Hematopoietic multipotent progenitor cell treated with erythropoietin and hydrocortisone succinate and interleukin-3 and kit ligand, for 4 days (in vitro differentiated cells): ENCODE data around the gene COL13A1.

Source experiments
- DNase-seq: peaks from one replicate; pipeline ENCODE4 v3.0.0-alpha.2; 2015

The COL13A1 gene

GRCh38 chr10:69792341-69792740 lies 9.4 kb upstream of the COL13A1 start:
- no peak for DNase-seq

- no peak for DNase-seq
Measured at GRCh38 chr10:69794673-69795072, 7.0 kb upstream of the COL13A1 start.

DNA sequence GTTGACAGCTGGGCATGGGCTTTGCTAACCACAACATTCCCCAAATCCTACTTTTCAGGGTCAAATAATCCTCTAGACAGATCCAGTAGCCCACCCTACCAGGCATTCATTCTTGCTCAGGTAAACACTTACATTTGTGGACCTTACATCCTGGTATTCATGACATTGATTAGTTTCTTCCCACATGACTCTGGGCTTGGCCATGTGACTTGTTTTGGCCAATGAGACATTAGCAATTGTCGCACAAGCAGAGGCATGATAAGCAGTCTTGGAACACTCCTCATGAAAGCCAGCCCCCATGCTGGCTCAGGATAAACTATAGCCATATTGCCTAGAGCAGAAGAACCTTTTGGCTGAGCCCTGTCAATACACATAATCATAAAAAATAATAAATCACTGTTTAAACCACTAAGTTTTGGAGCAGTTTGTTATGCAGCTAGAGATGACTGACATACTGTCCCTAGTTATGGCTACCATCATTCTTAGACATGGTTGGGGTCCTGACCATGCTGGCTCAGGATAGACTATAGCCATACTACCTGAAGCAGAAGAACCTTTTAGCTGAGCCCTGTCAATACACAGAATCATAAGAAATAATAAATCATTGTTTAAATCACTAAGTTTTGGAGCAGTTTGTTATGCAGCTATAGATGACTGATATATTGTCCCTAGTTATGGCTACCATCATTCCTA lies 6.3 kb upstream of the COL13A1 start:
- DNase-seq, result no peak

DNA sequence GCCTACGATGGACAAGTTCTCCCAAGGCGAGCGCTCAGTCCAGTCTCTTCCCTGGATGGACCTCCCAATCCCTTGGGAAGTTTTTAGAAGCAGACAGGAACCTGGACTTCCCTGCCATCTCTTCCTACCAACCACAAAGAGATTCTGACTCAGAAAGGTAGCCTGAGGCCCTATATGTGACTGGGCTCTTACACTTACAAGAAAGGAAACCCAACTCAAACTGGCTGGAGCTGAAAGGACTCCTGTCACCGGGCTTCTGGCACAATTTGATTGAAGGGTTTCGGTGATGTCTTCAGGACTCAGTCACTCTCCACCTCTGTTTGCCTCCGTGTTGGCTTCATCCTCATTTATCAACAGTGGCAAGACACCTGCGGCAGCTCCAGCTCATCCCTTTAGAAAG lies 3.7 kb upstream of the COL13A1 start:
- DNase-seq, result no peak

- peak; percentile 50 for DNase-seq
Measured at GRCh38 chr10:69800109-69800508, 1.6 kb upstream of the COL13A1 start.

GRCh38 chr10:69800665-69801064 lies 1.0 kb upstream of the COL13A1 start:
- no peak for DNase-seq

DNA sequence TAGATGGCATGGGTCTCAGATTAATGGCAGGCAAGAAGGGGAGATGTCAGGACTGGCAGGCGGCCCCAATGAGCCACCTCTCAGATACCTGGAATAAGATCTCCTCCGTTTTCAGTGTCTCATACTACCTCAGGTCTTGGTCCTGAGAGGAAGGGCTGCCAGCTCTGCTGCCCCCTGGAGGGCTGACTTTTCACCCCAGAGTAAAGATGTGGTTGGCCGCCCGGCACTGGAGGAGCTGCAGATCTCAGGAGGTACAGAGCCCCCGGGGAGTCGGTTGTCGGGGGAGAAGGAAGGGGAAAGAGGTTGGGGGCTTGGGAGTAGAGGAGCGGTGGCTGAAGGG lies 642 bp upstream of the COL13A1 start:
- peak; percentile 73 for DNase-seq

GRCh38 chr10:69802424-69803161 lies 887 bp downstream of the COL13A1 start:
- DNase-seq, result peak; percentile 36

DNA sequence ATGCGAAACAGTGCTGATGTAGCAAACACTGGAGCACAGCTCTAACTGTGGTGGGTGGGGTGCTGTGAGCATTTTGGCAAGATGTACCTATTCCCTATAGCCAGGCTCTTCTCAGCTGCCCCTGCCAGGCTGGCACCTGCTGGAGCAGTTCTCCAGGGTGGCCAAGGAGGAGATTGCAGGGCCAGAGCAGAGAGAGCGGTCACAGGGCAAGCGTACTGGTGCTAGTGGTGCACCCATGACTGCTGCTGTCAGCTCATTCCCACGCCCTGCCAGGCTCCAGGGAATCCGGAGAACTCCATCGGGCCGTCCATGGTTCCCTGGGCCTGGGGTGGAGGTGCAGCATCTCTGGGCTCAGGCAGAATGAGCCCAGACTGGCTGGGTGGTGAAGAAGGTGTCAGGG lies 2.1 kb downstream of the COL13A1 start:
- DNase-seq, result no peak

DNA sequence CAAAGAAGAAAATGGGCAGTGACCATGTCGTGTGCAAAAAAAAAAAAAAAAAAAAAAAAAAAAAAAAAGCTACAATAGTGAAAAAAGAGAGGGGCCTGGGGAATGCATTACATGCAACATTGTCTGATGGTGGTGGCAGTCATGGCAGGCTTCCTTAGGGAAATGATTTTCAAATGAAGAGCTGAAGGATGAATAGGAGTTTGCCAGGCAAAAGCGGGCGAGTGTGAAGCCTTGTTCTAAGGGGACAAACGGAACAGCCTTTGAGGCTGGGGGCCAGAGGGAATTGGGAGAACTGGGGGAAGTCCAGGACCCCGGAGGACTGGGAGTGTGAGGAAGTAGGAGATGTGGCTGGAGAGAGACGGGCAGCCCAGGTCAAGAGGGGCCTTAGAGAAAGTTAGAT lies 3.1 kb downstream of the COL13A1 start:
- no peak for DNase-seq

DNA sequence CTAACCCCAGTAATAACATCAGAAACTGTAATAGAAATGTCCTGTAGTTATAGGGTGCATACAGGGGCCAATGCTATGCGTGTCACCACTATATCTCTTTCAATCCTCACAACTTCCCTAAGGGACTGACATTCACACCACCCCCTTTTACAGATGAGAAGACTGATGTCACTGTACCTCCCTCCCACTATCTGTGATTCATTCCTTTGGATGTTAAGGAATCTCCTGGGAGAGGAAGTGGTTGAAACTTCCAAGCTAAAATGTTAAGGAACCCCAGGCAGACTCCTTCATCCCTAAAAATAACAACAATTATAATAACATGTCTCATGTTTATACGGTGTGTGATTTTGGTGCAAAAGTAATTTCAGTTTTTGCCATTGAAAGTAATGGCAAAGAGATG lies 5.4 kb downstream of the COL13A1 start:
- no peak for DNase-seq

- DNase-seq, result no peak
Measured at GRCh38 chr10:69807696-69808095, 6.0 kb downstream of the COL13A1 start.

DNA sequence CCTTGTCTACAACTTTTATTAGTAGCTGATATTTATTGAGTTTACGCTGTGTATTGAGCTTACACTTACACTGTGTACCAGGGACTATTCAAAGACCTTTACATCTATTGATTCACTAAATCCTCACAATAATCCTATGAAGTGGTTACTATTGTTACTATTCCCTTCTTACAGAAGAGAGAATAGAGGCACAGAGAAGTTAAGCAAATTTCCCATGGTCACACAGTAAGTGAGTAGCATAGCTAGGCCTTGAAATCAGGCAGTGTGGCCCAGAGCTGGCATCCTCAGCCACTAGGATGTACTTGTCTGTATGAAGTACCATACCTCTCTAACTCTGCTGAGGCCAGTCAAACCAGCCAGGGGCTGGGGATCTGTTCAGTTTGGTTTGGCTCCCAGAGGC lies 7.6 kb downstream of the COL13A1 start:
- DNase-seq, result no peak

- DNase-seq, result no peak
Measured at GRCh38 chr10:69810097-69810496, 8.4 kb downstream of the COL13A1 start.

GRCh38 chr10:69810675-69811397 lies 9.1 kb downstream of the COL13A1 start:
- no peak for DNase-seq

GRCh38 chr10:69813632-69814031 lies 11.9 kb downstream of the COL13A1 start:
- no peak for DNase-seq

DNA sequence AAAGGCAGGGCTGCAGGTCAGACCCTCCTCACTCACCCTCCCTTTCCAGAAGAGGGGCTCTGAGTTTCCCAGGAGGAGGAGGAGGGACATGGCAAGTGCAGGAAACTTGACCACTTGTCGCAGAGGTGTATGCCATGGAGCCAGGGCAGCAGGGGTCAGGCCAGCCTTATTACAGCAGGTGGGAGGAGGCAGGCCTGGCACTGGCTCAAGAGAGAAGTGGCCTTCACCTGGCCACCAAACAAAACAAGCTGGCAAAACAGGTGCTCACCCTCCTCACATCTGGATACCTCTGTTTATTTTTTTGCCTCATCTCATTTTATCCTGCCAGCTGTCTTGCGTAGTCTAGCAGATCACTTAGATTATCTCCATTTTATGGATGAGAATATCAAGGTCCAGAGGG lies 12.5 kb downstream of the COL13A1 start:
- DNase-seq, result no peak

GRCh38 chr10:69815104-69815503 lies 13.4 kb downstream of the COL13A1 start:
- DNase-seq, result no peak

DNA sequence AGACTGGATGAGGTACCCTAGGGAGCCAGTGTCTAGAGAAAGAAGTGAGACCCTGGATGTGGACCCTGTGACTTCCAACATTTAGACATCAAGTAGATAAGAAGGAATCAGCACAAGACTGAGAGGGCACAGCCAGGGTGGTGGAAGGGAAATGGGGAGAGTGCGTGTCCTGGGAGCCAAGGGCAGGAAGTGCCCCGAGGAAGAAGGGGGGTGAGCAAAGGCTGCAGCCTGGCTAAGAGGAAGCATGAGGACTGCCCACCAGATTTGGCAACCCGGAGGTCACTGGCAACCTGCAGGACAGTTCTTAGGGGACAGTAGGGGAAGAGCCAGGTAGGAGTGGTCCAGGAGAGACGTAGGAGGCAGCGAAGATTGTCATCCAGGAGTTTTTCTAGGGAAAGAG lies 14.8 kb downstream of the COL13A1 start:
- peak; percentile 18 for DNase-seq

GRCh38 chr10:69817078-69817581 lies 15.4 kb downstream of the COL13A1 start:
- DNase-seq, result peak; percentile 73

DNA sequence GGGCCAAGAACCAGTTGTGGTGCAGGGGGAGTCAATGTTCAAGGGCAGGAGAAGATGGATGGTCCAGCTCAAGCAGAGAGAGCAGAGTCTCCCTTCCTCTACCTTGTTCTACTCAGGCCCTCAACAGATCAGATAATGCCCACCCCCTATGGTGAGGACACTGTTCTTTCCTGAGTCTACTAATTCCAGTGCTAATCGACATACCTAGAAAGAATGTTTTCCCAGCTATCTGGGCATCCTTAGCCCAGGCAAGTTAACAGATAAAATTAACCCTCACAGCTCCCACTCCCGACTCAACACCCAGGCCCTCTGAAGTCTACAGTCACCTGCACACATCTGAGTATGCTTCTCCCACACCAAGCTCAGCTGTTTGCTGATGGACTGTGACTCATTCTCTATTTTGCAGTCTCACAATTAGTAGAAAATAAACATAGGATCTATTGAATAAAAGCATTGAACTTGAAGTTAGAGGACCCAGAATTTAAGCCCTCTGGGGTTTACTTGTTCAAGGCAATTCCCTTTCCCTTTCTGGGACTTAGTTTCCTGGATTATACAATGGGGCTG lies 17.1 kb downstream of the COL13A1 start:
- no peak for DNase-seq

- DNase-seq, result no peak
Measured at GRCh38 chr10:69819716-69820506, 18.2 kb downstream of the COL13A1 start.

GRCh38 chr10:69820817-69821216 lies 19.1 kb downstream of the COL13A1 start:
- DNase-seq, result no peak
